UCSD-AML1 (cell line): ENCODE results near the gene ANXA3.

Source experiments
- DNase-seq: peaks from one replicate; lab custom pipeline; 2025; ENCODE audit not compliant: unreplicated experiment; lab: John Stamatoyannopoulos, UW

The ANXA3 gene

GRCh38 chr4:78610546-78611214, 59.1 kb downstream of the ANXA3 start:
- DNase-seq, result peak; percentile 17

GRCh38 chr4:78611215-78611558, 59.6 kb downstream of the ANXA3 start:
- no peak for DNase-seq

- DNase-seq, result peak; percentile 30
Observed at GRCh38 chr4:78612398-78613178, 61.0 kb downstream of the ANXA3 start.

- no peak for DNase-seq
Observed at GRCh38 chr4:78613522-78614321, 62.2 kb downstream of the ANXA3 start.

GRCh38 chr4:78616046-78616498, 64.5 kb downstream of the ANXA3 start:
- no peak for DNase-seq

- no peak for DNase-seq
Observed at GRCh38 chr4:78618436-78618835, 66.9 kb downstream of the ANXA3 start.

GRCh38 chr4:78621395-78621794, 69.8 kb downstream of the ANXA3 start:
- peak; percentile 28 for DNase-seq

GRCh38 chr4:78622253-78622979, 70.8 kb downstream of the ANXA3 start:
- DNase-seq, result no peak

- no peak for DNase-seq
Observed at GRCh38 chr4:78624048-78624447, 72.5 kb downstream of the ANXA3 start.

- DNase-seq, result no peak
Observed at GRCh38 chr4:78625073-78625472, 73.5 kb downstream of the ANXA3 start.

GRCh38 chr4:78627046-78627965, 75.7 kb downstream of the ANXA3 start:
- no peak for DNase-seq

GRCh38 chr4:78627966-78628678, 76.6 kb downstream of the ANXA3 start:
- no peak for DNase-seq

- DNase-seq, result no peak
Observed at GRCh38 chr4:78629991-78630541, 78.5 kb downstream of the ANXA3 start.

GRCh38 chr4:78630615-78631014, 79.0 kb downstream of the ANXA3 start:
- no peak for DNase-seq

GRCh38 chr4:78634011-78634664, 82.6 kb downstream of the ANXA3 start:
- DNase-seq, result no peak

GRCh38 chr4:78638337-78639172, 87.0 kb downstream of the ANXA3 start:
- no peak for DNase-seq

GRCh38 chr4:78640714-78641113, 89.1 kb downstream of the ANXA3 start:
- DNase-seq, result no peak

GRCh38 chr4:78642934-78643333, 91.4 kb downstream of the ANXA3 start:
- DNase-seq, result peak; percentile 24
